Measurements from ENCODE around the gene TXNRD1.

Gene TXNRD1

GRCh38 chr12:104175726-104176247 lies 39.8 kb upstream of the TXNRD1 start:
- no peak for TF ChIP-seq CTCF (IDR thresholded peaks at IDR 0.05)

DNA sequence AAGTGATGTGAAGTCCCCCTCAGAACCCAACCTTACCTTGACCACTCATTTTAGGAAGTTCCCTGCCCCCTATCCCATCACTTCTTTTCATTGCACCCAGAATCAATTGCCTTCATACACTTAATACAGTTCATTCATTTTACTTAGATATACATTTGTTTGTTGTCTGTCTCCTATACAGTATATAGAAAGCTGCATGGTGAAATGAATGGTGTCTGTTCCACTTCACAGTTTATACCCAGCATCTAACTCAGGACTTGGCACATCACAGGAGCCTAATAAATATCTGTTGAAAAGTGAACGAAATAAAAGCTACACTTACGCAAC lies 38.3 kb upstream of the TXNRD1 start:
- no peak for TF ChIP-seq CTCF (IDR thresholded peaks at IDR 0.05)

DNA sequence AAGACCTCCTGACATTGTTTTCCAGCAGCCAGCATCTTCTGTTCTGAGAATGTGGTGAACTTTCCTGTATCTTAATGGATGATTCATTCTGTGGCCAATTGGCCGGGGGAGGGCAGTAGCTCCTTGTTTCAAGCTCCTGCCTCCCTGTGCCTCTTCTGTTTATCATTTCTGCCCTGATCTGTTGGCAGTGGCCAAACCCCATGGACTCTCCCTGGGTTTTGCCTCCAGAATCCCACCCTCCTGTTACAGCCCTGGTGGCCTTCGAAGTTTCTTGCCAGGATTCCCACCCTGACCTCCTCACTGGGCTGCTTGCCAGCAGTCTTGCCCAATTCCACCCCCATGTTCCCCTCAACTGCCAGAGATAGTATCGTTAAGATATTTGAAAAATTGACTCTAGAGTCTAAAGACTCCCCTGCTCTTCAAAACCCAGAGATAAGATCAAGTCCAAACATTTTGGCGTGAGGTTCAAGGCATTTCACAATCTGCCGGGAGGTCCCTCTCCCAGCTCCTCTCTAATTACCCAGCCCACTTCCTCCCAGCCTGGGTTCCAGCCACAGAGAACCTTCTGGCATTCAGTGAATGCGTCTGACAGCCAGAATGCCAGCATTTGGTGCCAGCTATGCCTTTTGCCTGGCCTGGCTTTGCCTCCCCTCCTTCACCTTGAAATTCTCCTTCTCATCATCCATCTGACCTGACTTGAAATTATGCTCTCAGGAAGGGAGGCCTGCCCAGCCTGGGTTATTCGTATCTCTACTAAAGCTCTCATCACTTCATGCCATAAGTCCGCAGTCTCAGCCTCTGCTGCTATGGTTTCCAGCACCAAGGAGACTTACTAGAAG lies 37.7 kb upstream of the TXNRD1 start:
- no peak for TF ChIP-seq CTCF (IDR thresholded peaks at IDR 0.05)

DNA sequence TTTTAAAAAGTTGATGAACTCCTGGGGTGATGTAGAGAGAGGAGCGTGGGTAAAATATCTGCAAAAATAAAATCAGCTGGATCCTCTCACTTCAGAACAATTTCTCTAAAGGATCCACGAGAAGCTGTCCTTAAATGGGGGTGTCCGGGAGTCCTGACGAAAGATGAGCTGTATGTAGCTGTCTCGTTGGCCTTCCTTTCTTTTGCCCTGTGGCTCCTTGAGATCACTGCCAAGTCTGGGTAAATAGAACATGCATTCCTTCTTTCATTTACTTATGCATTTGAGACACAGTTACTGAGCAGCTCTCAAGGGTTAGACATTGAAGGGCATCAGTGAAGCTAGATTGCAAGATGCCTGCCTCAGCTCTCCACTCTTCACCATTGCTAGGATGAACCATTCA lies 35.2 kb upstream of the TXNRD1 start:
- no peak for TF ChIP-seq CTCF (IDR thresholded peaks at IDR 0.05)

DNA sequence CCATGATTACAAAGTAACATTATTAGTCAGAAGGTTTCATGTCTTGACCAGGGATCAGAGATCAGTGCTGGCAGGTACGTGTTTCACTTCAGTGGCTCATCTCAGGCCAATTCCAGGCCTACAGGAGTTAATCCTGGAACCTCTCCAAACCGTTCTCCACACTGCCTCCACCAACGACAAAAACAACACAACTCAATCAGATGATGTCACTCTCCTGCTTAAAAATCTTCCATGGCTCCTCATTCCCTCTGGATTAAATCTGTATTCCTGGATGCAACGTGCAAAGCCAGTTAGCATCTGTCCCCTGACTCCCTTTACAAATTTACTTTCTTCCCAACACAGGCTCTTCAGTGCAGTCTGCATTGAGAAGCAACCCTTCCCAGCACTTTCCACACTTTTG lies 34.3 kb upstream of the TXNRD1 start:
- no peak for TF ChIP-seq CTCF (IDR thresholded peaks at IDR 0.05)

- no peak for TF ChIP-seq CTCF (IDR thresholded peaks at IDR 0.05)
Measured at GRCh38 chr12:104182144-104182543, 33.4 kb upstream of the TXNRD1 start.

DNA sequence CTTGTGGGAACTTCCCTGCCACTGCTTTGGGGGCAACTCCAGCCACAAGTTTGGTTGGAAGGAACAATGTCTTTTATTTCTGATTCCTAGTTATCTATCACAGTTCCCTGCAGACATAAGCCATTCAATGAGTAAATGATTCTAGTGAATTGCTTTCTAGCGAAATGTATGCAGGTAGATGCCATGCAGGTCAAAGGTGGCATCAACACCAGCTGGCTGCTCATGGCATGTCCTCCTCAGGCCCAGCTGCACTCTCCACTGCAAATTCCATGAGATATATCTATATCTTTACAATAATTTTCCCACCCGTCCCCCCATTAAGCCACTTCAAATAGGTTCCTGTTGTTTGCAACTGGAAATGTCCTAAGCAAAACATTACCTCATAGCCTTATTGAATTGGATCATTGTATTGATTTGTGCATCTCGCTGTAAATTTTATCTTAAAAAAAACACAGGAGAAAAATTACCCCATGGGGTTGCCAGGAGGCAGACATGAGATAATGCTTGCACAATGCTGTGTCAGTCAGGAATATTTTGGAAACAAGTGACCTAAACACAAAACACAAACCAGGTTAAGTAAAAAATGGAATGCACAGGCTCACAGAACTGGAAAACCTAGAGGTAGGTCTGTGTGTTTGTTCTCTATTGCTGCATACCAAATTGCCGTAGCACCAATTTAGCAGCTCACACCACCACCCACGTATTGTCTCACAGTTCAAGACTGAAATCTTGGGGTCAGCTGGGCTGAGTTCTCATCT lies 32.8 kb upstream of the TXNRD1 start:
- no peak for TF ChIP-seq CTCF (IDR thresholded peaks at IDR 0.05)
